K562 (cell line): ENCODE data around the gene SLC29A4. TPM values are rescaled to one million over a fixed set of nuclear protein-coding genes. Genes with fewer than 3 reads are reported as not detected.
A peak's percentile ranks its signal among the peaks of the same experiment; 100 is the strongest.

Source experiments
- ATAC-seq: fragments of 200-7000 bp; cut with Tn5 transposase; 3 replicates; pipeline ENCODE4 v1.9.1; 2020; ENCODE audit warnings: moderate library complexity
- BruUV-seq: library from RNA; stranded (reverse); fragments of 400-500 nt; replicated peaks from 2 replicates; lab custom pipeline; 2021; lab: Mats Ljungman, UMichigan
- CTCF ChIA-PET: fragments of 300-600 bp; formaldehyde crosslinking; extraction: SDS; loops from one replicate; lab custom pipeline; 2021; ENCODE audit warnings: low intra/inter-chr PET ratio; lab: Yijun Ruan, JAX
- POLR2A ChIA-PET: fragments of 300-600, 350-650 bp; sonication (Branson Sonifier 250); formaldehyde crosslinking; extraction: SDS; loops from one replicate; lab custom pipeline; 2021; ENCODE audit warnings: antibody characterized with exemption, inconsistent platforms; lab: Yijun Ruan, JAX
- DNase-seq, 4 experiments: peaks; one replicate each; pipeline versions ENCODE4 v3.0.0 to v3.0.0-alpha.2; 2011 to 2018; ENCODE audit warnings: low spot score in 3 of 4, mixed read lengths in 3 of 4; ENCODE audit errors: extremely low read depth in 1 of 4
- FAIRE-seq: peaks from 2 replicates; lab custom pipeline; 2011; peaks lifted over from hg19 to GRCh38; lab: Jason Lieb, UNC
- H2AFZ ChIP-seq: 2 replicates; pipeline ENCODE4 v1.6.0; 2011; ENCODE audit warnings: low read depth, low read length, control low read depth, inconsistent platforms
- H3K27ac ChIP-seq: fragments of 200-600 bp; 3 replicates; pipeline ENCODE4 v1.8.0; 2011; ENCODE audit warnings: low read depth, mild to moderate bottlenecking, control low read depth, inconsistent platforms, low read length, moderate library complexity, mixed read lengths; ENCODE audit errors: extremely low read depth
- H3K27me3 ChIP-seq, 2 experiments: fragments of 300-600 bp in 1 of 2; 2 replicates in 1 of 2; 3 replicates in 1 of 2; pipeline versions ENCODE4 v1.6.0 to v1.8.0; 2011; ENCODE audit warnings: inconsistent platforms in 2 of 2, low read length in 2 of 2, mild to moderate bottlenecking in 1 of 2, mixed read lengths in 1 of 2, moderate library complexity in 1 of 2; ENCODE audit not compliant: control insufficient read depth in 2 of 2, insufficient read depth in 2 of 2
- H3K36me3 ChIP-seq: fragments of 300-600 bp; 3 replicates; pipeline ENCODE4 v1.8.0; 2011; ENCODE audit warnings: mild to moderate bottlenecking, low read length, inconsistent platforms; ENCODE audit not compliant: control insufficient read depth, insufficient read depth
- H3K4me1 ChIP-seq, 2 experiments: fragments of 200-600 bp in 1 of 2; replicated peaks in 1 of 2; 2 replicates in 1 of 2; 3 replicates in 1 of 2; pipeline versions ENCODE4 v1.5.1 to v1.8.0; 2011; ENCODE audit warnings: inconsistent platforms in 2 of 2, low read length in 2 of 2, mild to moderate bottlenecking in 1 of 2, mixed read lengths in 1 of 2, moderate library complexity in 1 of 2; ENCODE audit not compliant: control insufficient read depth in 2 of 2, insufficient read depth in 2 of 2
- H3K4me2 ChIP-seq: 2 replicates; pipeline ENCODE4 v1.6.1; 2011; ENCODE audit warnings: low read length, control low read depth, inconsistent platforms, mixed read lengths; ENCODE audit not compliant: insufficient read depth
- H3K4me3 ChIP-seq: fragments of 200-600 bp; sonication (generic), shearing (Covaris generic); 2 replicates; pipeline ENCODE4 v1.5.1; 2016; ENCODE audit warnings: control low read depth, inconsistent platforms
- H3K79me2 ChIP-seq: fragments of 200-600 bp; 3 replicates; pipeline ENCODE4 v1.8.0; 2011; ENCODE audit warnings: low read length, inconsistent platforms; ENCODE audit not compliant: control insufficient read depth, insufficient read depth
- H3K9ac ChIP-seq, 2 experiments: 2 replicates each; pipeline versions ENCODE4 v1.6.0 to v1.6.1; 2011; ENCODE audit warnings: low read depth in 2 of 2, low read length in 2 of 2, control low read depth in 1 of 2, inconsistent platforms in 1 of 2, mild to moderate bottlenecking in 1 of 2, mixed read lengths in 1 of 2; ENCODE audit not compliant: insufficient read depth in 1 of 2
- H3K9me1 ChIP-seq: one replicate; pipeline ENCODE4 v1.6.0; 2011; ENCODE audit warnings: inconsistent platforms, mild to moderate bottlenecking, low read length, moderate library complexity; ENCODE audit not compliant: control insufficient read depth, insufficient read depth
- H3K9me3 ChIP-seq: replicated peaks from 2 replicates; pipeline ENCODE4 v1.5.1; 2011; ENCODE audit warnings: low read depth, low read length, inconsistent platforms; ENCODE audit not compliant: control insufficient read depth, insufficient read depth
- H4K20me1 ChIP-seq: replicated peaks from 2 replicates; pipeline ENCODE4 v1.6.1; 2011; ENCODE audit warnings: low read length, inconsistent platforms, mixed read lengths; ENCODE audit not compliant: control insufficient read depth, insufficient read depth
- L3MBTL2 ChIP-seq: fragments of 450-650 bp; IDR thresholded peaks from 2 replicates; pipeline ENCODE4 v1.6.1; 2016; ENCODE audit warnings: mild to moderate bottlenecking, moderate library complexity
- MIER1 ChIP-seq: fragments of 450-650 bp; IDR thresholded peaks from 2 replicates; pipeline ENCODE4 v1.6.1; 2016; ENCODE audit warnings: antibody characterized with exemption, mild to moderate bottlenecking, low read depth
- MTA1 ChIP-seq: fragments of 450-650 bp; IDR thresholded peaks from 2 replicates; pipeline ENCODE4 v1.6.1; 2017; ENCODE audit warnings: borderline replicate concordance
- POLR2G ChIP-seq: fragments of 200-400 bp; formaldehyde crosslinking; IDR thresholded peaks from 2 replicates; pipeline ENCODE4 v1.6.1; 2017; ENCODE audit warnings: low read depth, mild to moderate bottlenecking, antibody characterized with exemption, low read length, moderate library complexity
- SAFB2 ChIP-seq: fragments of 200-400 bp; formaldehyde crosslinking; IDR thresholded peaks from 2 replicates; pipeline ENCODE4 v1.6.1; 2018; ENCODE audit warnings: borderline replicate concordance, low read length, low read depth, moderate library complexity; ENCODE audit not compliant: severe bottlenecking
- SRF ChIP-seq, 2 experiments: fragments of 250-450, 450-650 bp in 1 of 2; sonication (Bioruptor Pico) in 1 of 2; sonication (generic) in 1 of 2; formaldehyde crosslinking; IDR thresholded peaks; 2 replicates each; pipeline versions ENCODE4 v1.5.0 to v1.5.1; 2020 to 2022; ENCODE audit warnings: mild to moderate bottlenecking in 1 of 2, missing genetic modification reagents in 1 of 2
- STAT5B ChIP-seq: fragments of 250-450 bp; sonication (Bioruptor Pico); IDR thresholded peaks from 2 replicates; pipeline ENCODE4 v1.8.0; 2021; ENCODE audit warnings: mild to moderate bottlenecking, inconsistent platforms
- TARDBP ChIP-seq: fragments of 450-650 bp; IDR thresholded peaks from 2 replicates; pipeline ENCODE4 v1.6.1; 2016
- ZNF146 ChIP-seq: IDR thresholded peaks from one replicate; pipeline ENCODE4 v1.6.1; 2018; ENCODE audit warnings: missing compliant biosample characterization; ENCODE audit not compliant: unreplicated experiment
- WGBS: fragments of 100-300 bp; shearing (Covaris generic); methylation state at CpG from one replicate; pipeline ENCODE4 v1.1.6; 2016; ENCODE audit warnings: low coverage, mixed read lengths; ENCODE audit not compliant: insufficient coverage; ENCODE audit errors: missing lambda C conversion rate; 5-methylcytosine and 5-hydroxymethylcytosine counted together
- in situ Hi-C: fragments of 300-500 bp; cut with MboI; formaldehyde crosslinking; loops from 4 replicates; pipeline ENCODE4 v1.15.0; 2018; ENCODE audit warnings: inconsistent platforms, mixed read lengths
- intact Hi-C: fragments of 100-400 bp; cut with micrococcal nuclease; formaldehyde crosslinking; loops from 2 replicates; pipeline ENCODE4 v1.14.2; 2022
- polyA plus RNA-seq, 8 experiments: library from polyadenylated mRNA; depleted of rRNA in 4 of 8; stranded (reverse) in 5 of 8; unstranded in 3 of 8; fragments of >200 nt; fragmentation: Nextera tagmentation in 2 of 8; fragmentation: Illumina TruSeq in 1 of 8; extraction: Ambion mirVana in 2 of 8; extraction: Trizol in 1 of 8; gene quantifications; 2 replicates each; pipeline versions ENCODE4 v1.2.1 to v1.2.3, GENCODE V29; 2011 to 2014; ENCODE audit warnings: inconsistent platforms in 1 of 8, missing spikeins in 1 of 8
- total RNA-seq, 7 experiments: library from RNA; depleted of rRNA in 6 of 7; stranded (reverse); fragments of >200 nt in 6 of 7; fragmentation: Illumina TruSeq in 2 of 7; extraction: Trizol in 2 of 7; gene quantifications; 2 replicates each; pipeline versions ENCODE4 v1.2.1 to v1.2.3, GENCODE V29; 2011 to 2021; ENCODE audit warnings: low replicate concordance in 1 of 7
- TF ChIP-seq, protein P1 (sequence below): sonication (generic); formaldehyde crosslinking; IDR thresholded peaks from 2 replicates; pipeline ENCODE4 v1.8.1; 2023; ENCODE audit warnings: mild to moderate bottlenecking, missing genetic modification reagents

Gene SLC29A4
- total and polyA plus RNA-seq, 9 of the 15 experiments (the other 6 are each of a cell fraction or from before 2014, with no cell fraction given), result 0.01 to 1.2 (median 0.37) TPM

DNA sequence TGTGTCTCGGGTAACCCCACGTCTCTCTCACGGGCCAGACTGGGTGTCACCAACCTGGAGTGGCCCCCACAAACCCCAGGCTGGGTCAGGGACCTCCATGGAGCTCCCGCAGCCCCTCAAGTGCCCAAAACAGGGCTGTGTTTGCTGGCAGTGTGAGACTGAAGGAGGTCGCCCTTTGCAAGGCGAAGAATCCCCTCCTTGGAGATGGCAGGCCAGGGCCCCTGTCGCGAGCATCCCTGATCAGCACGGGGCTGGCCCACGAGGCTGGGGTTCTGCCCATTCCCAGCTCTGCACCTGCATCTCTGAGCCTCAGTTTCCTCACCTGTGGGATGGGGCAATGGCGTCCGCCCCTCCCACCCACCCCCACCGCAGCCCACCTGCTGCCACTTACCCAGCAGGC is 62.4 kb downstream of the SLC29A4 start:
- Histone ChIP-seq H3K9me1 (no peaks in the 10 kb centered on the region), H3K27ac (no peak overlapping the region), H3K4me3 (no peak overlapping the region), H3K9me3 (no peaks in the 10 kb centered on the region)
- no peak for ATAC-seq
- CTCF ChIA-PET, result no interaction called here
- intact Hi-C loops, result no loop called here
- POLR2A ChIA-PET, result no interaction called here
- FAIRE-seq, result no peak
- TF ChIP-seq SAFB2 (no peak), L3MBTL2 (no peak)
- TF ChIP-seq, all 486 proteins: peak for 0
- Histone ChIP-seq H2AFZ (no peak overlapping the region), H3K4me2 (no peak overlapping the region), H3K79me2 (no peaks in the 10 kb centered on the region), H3K27me3 (no peaks in the 10 kb centered on the region), H3K36me3 (peaks cover 19% of the 10 kb centered on the region; the same call in 1 of the 3 replicates), H3K9ac (no peak overlapping the region), H4K20me1 (no peaks in the 10 kb centered on the region), H3K4me1 (peaks cover 0 to 16% of the 10 kb centered on the region in 2 experiments; a peak in 2 of 5 replicates)
- 85% methylated on average over 5 of the region's 13 CpGs for WGBS
- DNase-seq, result no peak
- no TSS peak for BruUV-seq
- in situ Hi-C loops, result no loop called here

DNA sequence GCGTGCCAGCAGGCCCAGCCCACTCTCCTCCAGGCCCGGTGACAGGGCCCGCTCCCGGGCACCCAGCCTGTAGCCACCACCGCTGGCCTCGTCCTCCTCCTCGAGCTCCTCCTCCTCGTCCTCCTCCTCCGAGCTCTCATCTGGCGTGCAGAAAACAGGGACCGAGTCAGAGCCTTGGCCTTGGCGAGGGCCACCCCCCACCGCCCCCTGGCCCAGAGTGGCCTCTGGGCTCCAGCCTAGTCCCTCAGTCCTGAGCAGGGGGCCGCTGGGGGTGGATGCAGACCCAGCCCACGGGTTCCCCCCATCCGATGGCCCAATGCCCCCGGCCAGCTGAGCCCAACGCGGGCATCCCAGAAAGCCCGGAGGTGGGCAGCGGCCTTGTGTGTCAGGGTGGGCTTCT is 62.9 kb downstream of the SLC29A4 start:
- ChIA-PET POLR2A (no interaction called here), CTCF (no interaction called here)
- WGBS, result 88% methylated on average over 17 of the region's 21 CpGs
- BruUV-seq, result no TSS peak
- H3K9me1 ChIP-seq, result no peaks in the 10 kb centered on the region
- FAIRE-seq (no peak), ATAC-seq (no peak), DNase-seq (no peak)
- H3K4me3 ChIP-seq, result no peak overlapping the region
- no peaks in the 10 kb centered on the region for H3K79me2 ChIP-seq
- H3K4me1 ChIP-seq, result peaks cover 0 to 16% of the 10 kb centered on the region in 2 experiments; a peak in 2 of 5 replicates
- peaks cover 21% of the 10 kb centered on the region; the same call in 1 of the 3 replicates for H3K36me3 ChIP-seq
- no peak overlapping the region for H3K27ac ChIP-seq
- no peak overlapping the region for H3K9ac ChIP-seq
- no peak overlapping the region for H3K4me2 ChIP-seq
- intact Hi-C loops (no loop called here), in situ Hi-C loops (no loop called here)
- no peak for TF ChIP-seq MTA1
- TF ChIP-seq ZNF146 (CRISPR knock-in tag), result no peak
- TF ChIP-seq MIER1, result no peak
- no peak for TF ChIP-seq STAT5B (CRISPR knock-in tag)
- TF ChIP-seq, protein P1, sequence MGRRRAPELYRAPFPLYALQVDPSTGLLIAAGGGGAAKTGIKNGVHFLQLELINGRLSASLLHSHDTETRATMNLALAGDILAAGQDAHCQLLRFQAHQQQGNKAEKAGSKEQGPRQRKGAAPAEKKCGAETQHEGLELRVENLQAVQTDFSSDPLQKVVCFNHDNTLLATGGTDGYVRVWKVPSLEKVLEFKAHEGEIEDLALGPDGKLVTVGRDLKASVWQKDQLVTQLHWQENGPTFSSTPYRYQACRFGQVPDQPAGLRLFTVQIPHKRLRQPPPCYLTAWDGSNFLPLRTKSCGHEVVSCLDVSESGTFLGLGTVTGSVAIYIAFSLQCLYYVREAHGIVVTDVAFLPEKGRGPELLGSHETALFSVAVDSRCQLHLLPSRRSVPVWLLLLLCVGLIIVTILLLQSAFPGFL (CRISPR knock-in tag), result no peak
- no peak for TF ChIP-seq TARDBP
- TF ChIP-seq SRF (CRISPR knock-in tag; IDR thresholded peaks at IDR 0.05), result no peak
- 0 out of 2 replicates have a peak, but pooled peaks have one; percentile 24 for TF ChIP-seq POLR2G
- no peaks in the 10 kb centered on the region for H3K27me3 ChIP-seq
- no peak overlapping the region for H2AFZ ChIP-seq
- H4K20me1 ChIP-seq, result no peaks in the 10 kb centered on the region
- no peaks in the 10 kb centered on the region for H3K9me3 ChIP-seq
